Gastrocnemius medialis (tissue), 4 donors: ENCODE results near the gene EFCAB6.

Experiments
- POLR2A ChIP-seq, 2 donors: fragments of 450-650 bp; IDR thresholded peaks; one replicate each; pipeline ENCODE4 v1.6.1; 2017; ENCODE audit warnings: antibody characterized with exemption in 2 of 2, mild to moderate bottlenecking in 2 of 2, moderate library complexity in 2 of 2
- TF ChIP-seq, protein P1 (sequence below), 5 experiments: fragments of 450-650 bp in 3 of 5; fragments of 200-600 bp in 2 of 5; sonication (generic) in 2 of 5; IDR thresholded peaks in 4 of 5; conservative IDR thresholded peaks in 1 of 5; 1 replicate in 4 of 5; 2 replicates in 1 of 5; pipeline ENCODE4 v1.5.1; 2016 to 2019; ENCODE audit warnings: antibody characterized with exemption in 5 of 5, mild to moderate bottlenecking in 3 of 5, moderate library complexity in 3 of 5

DNA sequence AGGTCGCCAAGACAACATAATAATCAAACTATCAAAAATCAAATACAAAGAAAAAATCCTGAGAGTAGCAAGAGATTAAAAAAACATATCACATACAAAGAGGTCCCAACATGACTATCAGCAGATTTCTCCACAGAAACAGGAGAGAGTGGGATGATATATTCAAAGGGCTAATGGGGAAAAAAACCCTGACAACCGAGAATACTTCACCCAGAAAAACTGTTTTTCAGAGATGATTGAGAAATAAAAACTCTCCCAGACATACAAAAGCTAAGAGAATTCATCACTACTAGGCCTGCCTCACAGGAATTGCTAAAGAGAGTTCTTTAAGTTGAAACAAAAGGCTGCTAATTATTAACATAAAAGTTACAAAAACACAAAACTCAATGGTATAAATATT, 108.1 kb downstream of the EFCAB6 start:
- TF ChIP-seq, protein P1, sequence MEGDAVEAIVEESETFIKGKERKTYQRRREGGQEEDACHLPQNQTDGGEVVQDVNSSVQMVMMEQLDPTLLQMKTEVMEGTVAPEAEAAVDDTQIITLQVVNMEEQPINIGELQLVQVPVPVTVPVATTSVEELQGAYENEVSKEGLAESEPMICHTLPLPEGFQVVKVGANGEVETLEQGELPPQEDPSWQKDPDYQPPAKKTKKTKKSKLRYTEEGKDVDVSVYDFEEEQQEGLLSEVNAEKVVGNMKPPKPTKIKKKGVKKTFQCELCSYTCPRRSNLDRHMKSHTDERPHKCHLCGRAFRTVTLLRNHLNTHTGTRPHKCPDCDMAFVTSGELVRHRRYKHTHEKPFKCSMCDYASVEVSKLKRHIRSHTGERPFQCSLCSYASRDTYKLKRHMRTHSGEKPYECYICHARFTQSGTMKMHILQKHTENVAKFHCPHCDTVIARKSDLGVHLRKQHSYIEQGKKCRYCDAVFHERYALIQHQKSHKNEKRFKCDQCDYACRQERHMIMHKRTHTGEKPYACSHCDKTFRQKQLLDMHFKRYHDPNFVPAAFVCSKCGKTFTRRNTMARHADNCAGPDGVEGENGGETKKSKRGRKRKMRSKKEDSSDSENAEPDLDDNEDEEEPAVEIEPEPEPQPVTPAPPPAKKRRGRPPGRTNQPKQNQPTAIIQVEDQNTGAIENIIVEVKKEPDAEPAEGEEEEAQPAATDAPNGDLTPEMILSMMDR (IDR thresholded peaks at IDR 0.05 in 4 of 5, conservative IDR thresholded peaks at IDR 0.05 in 1 of 5), result no peak
- no peak for TF ChIP-seq POLR2A (IDR thresholded peaks at IDR 0.05)
